LNCaP clone FGC (cell line): ENCODE results near the gene METTL9.
"Not testable (repeated sequence)": the region's sequence is repeated elsewhere in the genome, so short reads cannot be mapped to it uniquely, and the experiment has no call there.

Experiments
- DNase-seq: peaks from one replicate; pipeline ENCODE4 v3.0.0-alpha.2; 2011; ENCODE audit warnings: low read depth
- H3K4me3 ChIP-seq: 2 replicates; pipeline ENCODE4 v1.5.1; 2011; ENCODE audit warnings: mild to moderate bottlenecking, low read depth, low read length, control low read depth
- CTCF ChIP-seq: IDR thresholded peaks from 2 replicates; pipeline ENCODE4 v1.5.1; 2012; ENCODE audit warnings: mild to moderate bottlenecking; ENCODE audit not compliant: control insufficient read depth, insufficient read depth; ENCODE audit errors: extremely low read depth

Gene METTL9

DNA sequence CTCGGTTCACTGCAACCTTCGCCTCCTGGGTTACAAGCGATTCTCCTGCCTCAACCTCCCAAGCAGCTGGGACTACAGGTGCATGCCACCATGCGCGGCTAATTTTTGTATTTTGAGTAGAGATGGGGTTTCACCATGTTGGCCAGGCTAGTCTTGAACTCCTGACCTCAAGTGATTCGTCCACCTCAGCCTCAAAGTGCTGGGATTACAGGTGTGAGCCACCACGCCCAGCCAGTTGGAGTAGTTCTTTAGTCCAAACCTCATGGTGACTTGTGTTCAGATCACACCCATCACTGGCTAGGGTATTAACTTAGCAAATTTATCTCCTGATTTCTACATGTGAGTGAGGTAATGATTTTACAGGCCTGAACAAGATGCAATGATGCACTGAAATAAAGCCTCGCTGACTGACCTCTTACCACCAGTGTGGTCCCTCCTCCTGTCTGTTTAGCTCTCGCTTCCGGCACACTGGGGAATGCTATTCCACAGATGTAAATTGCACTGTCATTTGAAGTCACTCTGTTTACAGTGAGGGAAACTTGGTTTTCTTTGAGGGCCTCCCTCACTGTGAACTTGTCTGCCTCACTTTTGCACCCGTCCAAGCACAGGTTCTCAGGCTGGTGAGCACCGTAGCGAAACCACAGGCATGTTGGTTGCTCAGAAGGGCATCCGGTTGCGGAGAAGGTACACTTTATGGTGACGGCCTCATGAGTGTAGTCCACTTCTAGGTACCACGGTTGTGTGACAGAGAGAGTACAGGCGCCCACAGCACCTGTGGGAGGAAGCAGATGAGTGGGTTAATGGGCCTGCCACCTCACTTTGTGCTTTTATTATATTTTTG, 47.6 kb downstream of the METTL9 start:
- no peak overlapping the region for H3K4me3 ChIP-seq

GRCh38 chr16:21647562-21648164, 48.3 kb downstream of the METTL9 start:
- no peak overlapping the region for H3K4me3 ChIP-seq
- DNase-seq: no peak
- TF ChIP-seq CTCF: no peak

More for the DNA sequence above, 47.6 kb downstream of the METTL9 start:
- no peak for DNase-seq
- no peak for TF ChIP-seq CTCF

GRCh38 chr16:21649826-21650406, 50.5 kb downstream of the METTL9 start:
- H3K4me3 ChIP-seq, DNase-seq: not testable (repeated sequence)

DNA sequence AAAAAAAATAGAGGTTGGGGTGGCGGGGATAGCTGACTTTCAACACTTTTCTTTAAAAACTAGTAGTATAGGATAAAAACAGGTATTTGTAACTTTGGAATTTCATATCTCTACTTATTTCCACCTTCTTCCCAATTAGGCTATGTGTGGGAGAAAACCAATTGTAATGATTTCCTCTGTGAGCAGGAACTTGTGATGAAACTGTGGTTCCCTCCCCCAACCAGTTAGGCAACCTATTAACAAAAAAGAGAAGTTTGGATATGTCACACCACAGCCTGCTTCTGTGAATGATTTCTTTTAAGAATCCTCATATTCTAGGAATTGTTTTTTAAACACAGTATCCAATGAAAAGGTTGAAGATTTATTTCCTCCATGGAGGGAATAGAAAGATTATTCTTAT, 51.1 kb downstream of the METTL9 start:
- no peak for TF ChIP-seq CTCF
- DNase-seq: no peak
- no peak overlapping the region for H3K4me3 ChIP-seq

DNA sequence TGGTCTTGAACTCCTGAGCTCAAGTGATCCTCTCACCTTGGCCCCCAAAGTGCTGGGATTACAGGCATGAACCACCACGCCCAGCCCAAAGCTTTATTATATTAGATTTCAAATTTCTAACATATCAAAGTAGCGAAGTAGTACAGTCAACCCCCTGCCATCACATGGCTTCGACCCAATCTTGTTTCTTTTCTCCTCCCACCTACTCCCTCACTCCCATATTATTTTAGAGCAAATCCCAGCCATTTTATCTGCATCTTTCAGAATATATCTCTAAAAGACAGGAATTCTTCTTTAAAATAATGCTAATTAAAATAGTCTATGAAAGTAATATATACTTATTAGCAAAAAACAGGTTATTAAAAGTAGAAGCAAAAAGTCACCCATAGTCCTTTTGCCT, 52.1 kb downstream of the METTL9 start:
- no peak overlapping the region for H3K4me3 ChIP-seq
- no peak for TF ChIP-seq CTCF
- DNase-seq: no peak

- no peak for DNase-seq
- no peak within 1 kb of the TSS for H3K4me3 ChIP-seq
Observed at GRCh38 chr16:21652453-21652852, 53.1 kb downstream of the METTL9 start, which contains the start of gene IGSF6. Gene IGSF6 (minus strand): TSS chr16:21652608. CDS start chr16:21652598, 10 bp downstream.

More at GRCh38 chr16:21652453-21652852, 53.1 kb downstream of the METTL9 start, which contains the start of gene IGSF6:
- no peak for TF ChIP-seq CTCF
